ENCODE measurements around the gene IGFBPL1.
"Not testable (repeated sequence)": the region's sequence is repeated elsewhere in the genome, so short reads cannot be mapped to it uniquely, and the experiment has no call there.

IGFBPL1 gene

GRCh38 chr9:38387751-38388150 lies 36.5 kb downstream of the IGFBPL1 start:
- Histone ChIP-seq H3K4me3 (ENCODE audit: low read depth, low read length) (no peak overlapping the region), H3K9ac (ENCODE audit: low read depth, low read length) (no peak overlapping the region), H3K9me3 (ENCODE audit: control insufficient read depth, insufficient read depth, low read length) (no peaks in the 10 kb centered on the region), H3K36me3 (ENCODE audit: control insufficient read depth, insufficient read depth, low read length) (no peaks in the 10 kb centered on the region), H3K27me3 (ENCODE audit: control insufficient read depth, insufficient read depth, low read length) (peaks cover 8% of the 10 kb centered on the region), H3K4me1 (ENCODE audit: control insufficient read depth, insufficient read depth, low read length) (peaks cover 3% of the 10 kb centered on the region; the same call in 1 of the 2 replicates), H3K27ac (ENCODE audit: low read depth, low read length) (no peak overlapping the region)

- H3K9me3 ChIP-seq (ENCODE audit: control insufficient read depth, insufficient read depth, low read length), result no peaks in the 10 kb centered on the region
- peaks cover 2% of the 10 kb centered on the region; the same call in 1 of the 2 replicates for H3K4me1 ChIP-seq (ENCODE audit: control insufficient read depth, insufficient read depth, low read length)
- H3K4me3 ChIP-seq (ENCODE audit: low read depth, low read length), result no peak overlapping the region
- H3K27me3 ChIP-seq (ENCODE audit: control insufficient read depth, insufficient read depth, low read length), result peaks cover 14% of the 10 kb centered on the region
- no peak overlapping the region for H3K27ac ChIP-seq (ENCODE audit: low read depth, low read length)
- no peaks in the 10 kb centered on the region for H3K36me3 ChIP-seq (ENCODE audit: control insufficient read depth, insufficient read depth, low read length)
- H3K9ac ChIP-seq (ENCODE audit: low read depth, low read length), result no peak overlapping the region
Measured at GRCh38 chr9:38387066-38387465, 37.2 kb downstream of the IGFBPL1 start.

- Histone ChIP-seq H3K36me3 (ENCODE audit: control insufficient read depth, insufficient read depth, low read length) (no peaks in the 10 kb centered on the region), H3K4me1 (ENCODE audit: control insufficient read depth, insufficient read depth, low read length) (no peaks in the 10 kb centered on the region; the same call in 1 of the 2 replicates), H3K9ac (ENCODE audit: low read depth, low read length) (no peak overlapping the region), H3K4me3 (ENCODE audit: low read depth, low read length) (no peak overlapping the region), H3K27ac (ENCODE audit: low read depth, low read length) (no peak overlapping the region), H3K27me3 (ENCODE audit: control insufficient read depth, insufficient read depth, low read length) (peaks cover 10% of the 10 kb centered on the region), H3K9me3 (ENCODE audit: control insufficient read depth, insufficient read depth, low read length) (no peaks in the 10 kb centered on the region)
Measured at GRCh38 chr9:38386319-38386895, 37.8 kb downstream of the IGFBPL1 start.

GRCh38 chr9:38385896-38386295 lies 38.4 kb downstream of the IGFBPL1 start:
- no peak overlapping the region for H3K4me3 ChIP-seq (ENCODE audit: low read depth, low read length)
- no peaks in the 10 kb centered on the region for H3K36me3 ChIP-seq (ENCODE audit: control insufficient read depth, insufficient read depth, low read length)
- H3K27ac ChIP-seq (ENCODE audit: low read depth, low read length), result no peak overlapping the region
- no peaks in the 10 kb centered on the region for H3K9me3 ChIP-seq (ENCODE audit: control insufficient read depth, insufficient read depth, low read length)
- H3K9ac ChIP-seq (ENCODE audit: low read depth, low read length), result no peak overlapping the region
- H3K27me3 ChIP-seq (ENCODE audit: control insufficient read depth, insufficient read depth, low read length), result peaks cover 7% of the 10 kb centered on the region
- H3K4me1 ChIP-seq (ENCODE audit: control insufficient read depth, insufficient read depth, low read length), result peaks cover 3% of the 10 kb centered on the region

GRCh38 chr9:38384990-38385848 lies 39.0 kb downstream of the IGFBPL1 start:
- H3K27ac ChIP-seq (ENCODE audit: low read depth, low read length), result no peak overlapping the region
- H3K4me1 ChIP-seq (ENCODE audit: control insufficient read depth, insufficient read depth, low read length), result peaks cover 10% of the 10 kb centered on the region
- no peaks in the 10 kb centered on the region for H3K9me3 ChIP-seq (ENCODE audit: control insufficient read depth, insufficient read depth, low read length)
- H3K36me3 ChIP-seq (ENCODE audit: control insufficient read depth, insufficient read depth, low read length), result no peaks in the 10 kb centered on the region
- peaks cover 6% of the 10 kb centered on the region for H3K27me3 ChIP-seq (ENCODE audit: control insufficient read depth, insufficient read depth, low read length)
- no peak overlapping the region for H3K4me3 ChIP-seq (ENCODE audit: low read depth, low read length)
- H3K9ac ChIP-seq (ENCODE audit: low read depth, low read length), result no peak overlapping the region

- Histone ChIP-seq H3K9ac (ENCODE audit: low read depth, low read length) (no peak overlapping the region), H3K27ac (ENCODE audit: low read depth, low read length) (no peak overlapping the region), H3K4me3 (ENCODE audit: low read depth, low read length) (no peak overlapping the region), H3K4me1 (ENCODE audit: control insufficient read depth, insufficient read depth, low read length) (peaks cover 15% of the 10 kb centered on the region), H3K9me3 (ENCODE audit: control insufficient read depth, insufficient read depth, low read length) (no peaks in the 10 kb centered on the region), H3K27me3 (ENCODE audit: control insufficient read depth, insufficient read depth, low read length) (peaks cover 12% of the 10 kb centered on the region), H3K36me3 (ENCODE audit: control insufficient read depth, insufficient read depth, low read length) (no peaks in the 10 kb centered on the region)
Measured at GRCh38 chr9:38382141-38382540, 42.1 kb downstream of the IGFBPL1 start.

- H3K36me3 ChIP-seq (ENCODE audit: control insufficient read depth, insufficient read depth, low read length), result no peaks in the 10 kb centered on the region
- peak overlapping the region; percentile 78 for H3K27ac ChIP-seq (ENCODE audit: low read depth, low read length)
- peaks cover 15% of the 10 kb centered on the region for H3K4me1 ChIP-seq (ENCODE audit: control insufficient read depth, insufficient read depth, low read length)
- no peak overlapping the region for H3K4me3 ChIP-seq (ENCODE audit: low read depth, low read length)
- peaks cover 12% of the 10 kb centered on the region for H3K27me3 ChIP-seq (ENCODE audit: control insufficient read depth, insufficient read depth, low read length)
- no peak overlapping the region for H3K9ac ChIP-seq (ENCODE audit: low read depth, low read length)
- H3K9me3 ChIP-seq (ENCODE audit: control insufficient read depth, insufficient read depth, low read length), result no peaks in the 10 kb centered on the region
Measured at GRCh38 chr9:38380872-38381534, 43.3 kb downstream of the IGFBPL1 start.

- Histone ChIP-seq H3K27me3 (ENCODE audit: control insufficient read depth, insufficient read depth, low read length) (peaks cover 12% of the 10 kb centered on the region), H3K9me3 (ENCODE audit: control insufficient read depth, insufficient read depth, low read length) (no peaks in the 10 kb centered on the region), H3K27ac (ENCODE audit: low read depth, low read length) (peak overlapping the region; percentile 78), H3K36me3 (ENCODE audit: control insufficient read depth, insufficient read depth, low read length) (no peaks in the 10 kb centered on the region), H3K4me1 (ENCODE audit: control insufficient read depth, insufficient read depth, low read length) (peaks cover 15% of the 10 kb centered on the region), H3K4me3 (ENCODE audit: low read depth, low read length) (no peak overlapping the region), H3K9ac (ENCODE audit: low read depth, low read length) (no peak overlapping the region)
Measured at GRCh38 chr9:38380230-38380871, 43.9 kb downstream of the IGFBPL1 start.

- peaks cover 15% of the 10 kb centered on the region for H3K27me3 ChIP-seq (ENCODE audit: control insufficient read depth, insufficient read depth, low read length)
- H3K9ac ChIP-seq (ENCODE audit: low read depth, low read length); H3K9me3 ChIP-seq (ENCODE audit: control insufficient read depth, insufficient read depth, low read length); H3K36me3 ChIP-seq (ENCODE audit: control insufficient read depth, insufficient read depth, low read length); H3K27ac ChIP-seq (ENCODE audit: low read depth, low read length); H3K4me3 ChIP-seq (ENCODE audit: low read depth, low read length): not testable (repeated sequence)
- H3K4me1 ChIP-seq (ENCODE audit: control insufficient read depth, insufficient read depth, low read length), result peaks cover 15% of the 10 kb centered on the region
Measured at GRCh38 chr9:38377336-38378083, 46.7 kb downstream of the IGFBPL1 start.

- peaks cover 19% of the 10 kb centered on the region; the same call in 1 of the 2 replicates for H3K27me3 ChIP-seq (ENCODE audit: control insufficient read depth, insufficient read depth, low read length)
- no peaks in the 10 kb centered on the region for H3K36me3 ChIP-seq (ENCODE audit: control insufficient read depth, insufficient read depth, low read length)
- no peak overlapping the region for H3K9ac ChIP-seq (ENCODE audit: low read depth, low read length)
- no peak overlapping the region for H3K4me3 ChIP-seq (ENCODE audit: low read depth, low read length)
- H3K9me3 ChIP-seq (ENCODE audit: control insufficient read depth, insufficient read depth, low read length), result no peaks in the 10 kb centered on the region
- peaks cover 15% of the 10 kb centered on the region for H3K4me1 ChIP-seq (ENCODE audit: control insufficient read depth, insufficient read depth, low read length)
- H3K27ac ChIP-seq (ENCODE audit: low read depth, low read length), result no peak overlapping the region
Measured at GRCh38 chr9:38376021-38376670, 48.1 kb downstream of the IGFBPL1 start.
